Left ventricle myocardium superior (tissue), 1 donor: ENCODE data around the gene TMEM192. TPM values are rescaled to one million over a fixed set of nuclear protein-coding genes. Genes with fewer than 3 reads are reported as not detected.
"Not testable (repeated sequence)": the region's sequence is repeated elsewhere in the genome, so short reads cannot be mapped to it uniquely, and the experiment has no call there.

Experiments used
- ATAC-seq: fragments of 200-7000 bp; cut with Tn5 transposase; one replicate; pipeline ENCODE4 v1.9.1; 2020; ENCODE audit warnings: mild to moderate bottlenecking, moderate library complexity
- DNase-seq: peaks from one replicate; pipeline ENCODE4 v3.0.0-alpha.2; 2020
- intact Hi-C: fragments of 100-400 bp; cut with micrococcal nuclease; formaldehyde crosslinking; loops from one replicate; pipeline ENCODE4 v1.11.0; 2022
- long read RNA-seq: library from polyadenylated mRNA; unstranded; transcript quantifications from one replicate; pipeline ENCODE4 v2.0.0, GENCODE V29; 2021
- total RNA-seq: library from RNA; stranded (reverse); fragmentation: NEBNext Ultra II Directional; extraction: Animal tissue kit (Norgen Biotek cat#: 25700); gene quantifications from one replicate; pipeline ENCODE4 v1.2.1, GENCODE V29; 2021
- donor health status: DM: no; HTN: yes; CAD: no; lungs with severe emphysema.

The TMEM192 gene
- 17.8 TPM for total RNA-seq
- long read RNA-seq, full-length matches to known transcripts: 18 of 26 reads
- long read RNA-seq, partial matches to known transcripts: 6 of 26 reads
- long read RNA-seq, other reads (novel, unspliced or antisense): 2 of 26 reads

DNA sequence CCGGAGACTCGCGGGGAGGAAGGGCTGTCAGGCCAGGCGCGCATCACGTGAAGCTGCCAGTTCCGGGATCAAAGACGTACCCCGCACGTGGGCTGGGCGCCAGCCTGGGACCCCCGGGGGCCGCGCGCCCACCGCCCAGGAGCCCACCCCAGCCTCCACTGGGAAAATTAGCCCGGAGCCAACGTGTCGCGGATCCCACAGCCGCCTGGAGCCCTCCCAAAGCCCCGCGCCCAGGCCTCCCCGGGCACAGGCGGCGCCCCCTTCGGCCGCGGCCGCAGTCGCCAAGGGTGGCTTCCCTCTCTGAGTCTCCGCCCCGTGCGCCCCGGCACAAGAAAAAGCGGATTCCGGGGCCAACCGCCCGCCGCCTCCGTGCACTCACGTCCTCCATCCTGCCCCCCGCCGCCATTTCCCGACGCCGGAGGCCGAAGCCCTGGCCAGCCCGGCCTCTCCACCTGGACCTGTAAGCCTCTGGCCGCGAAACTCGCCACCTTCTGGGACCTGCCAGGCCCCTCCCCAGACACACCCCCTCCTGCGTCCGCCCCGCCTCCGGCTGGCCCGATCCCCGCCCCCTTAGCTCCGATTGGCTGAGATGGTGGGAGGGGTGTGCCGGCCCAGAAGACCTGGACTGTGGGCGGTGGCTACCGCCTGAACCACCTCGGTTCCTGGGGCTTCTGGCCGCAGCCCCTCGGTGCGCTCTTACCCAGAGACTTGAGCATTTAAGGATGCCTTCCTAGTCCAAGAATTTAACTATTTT lies at the start of gene TMEM192:
TSS of gene TMEM192 (minus strand) at position 493 of the 754 bp plus-strand sequence. CDS start at position 406, 87 bp downstream.
- intact Hi-C loops: no loop called here
- ATAC-seq (peak; percentile 100), DNase-seq (peak; percentile 94)

DNA sequence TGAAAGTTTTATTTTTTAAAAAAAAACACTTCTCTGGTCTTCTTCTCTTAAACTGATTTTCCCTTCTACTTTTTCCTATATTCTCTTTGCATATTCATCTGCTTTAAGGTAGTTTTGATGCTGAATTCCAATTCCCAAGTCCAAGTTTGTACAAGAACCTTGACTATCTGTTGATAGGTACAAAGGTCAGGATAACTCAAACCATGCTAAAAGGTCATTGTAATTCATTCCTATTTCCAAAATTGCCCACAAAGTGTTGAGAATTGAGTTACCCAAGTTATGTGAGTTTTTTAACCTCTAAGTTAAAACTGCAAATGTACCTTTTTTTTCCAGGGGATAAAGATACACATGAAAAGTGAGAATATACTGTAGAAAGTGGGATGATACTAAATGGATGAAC lies 46.1 kb upstream of the TMEM192 start:
- ATAC-seq (no peak), DNase-seq (no peak)
- intact Hi-C loops: no loop called here

DNA sequence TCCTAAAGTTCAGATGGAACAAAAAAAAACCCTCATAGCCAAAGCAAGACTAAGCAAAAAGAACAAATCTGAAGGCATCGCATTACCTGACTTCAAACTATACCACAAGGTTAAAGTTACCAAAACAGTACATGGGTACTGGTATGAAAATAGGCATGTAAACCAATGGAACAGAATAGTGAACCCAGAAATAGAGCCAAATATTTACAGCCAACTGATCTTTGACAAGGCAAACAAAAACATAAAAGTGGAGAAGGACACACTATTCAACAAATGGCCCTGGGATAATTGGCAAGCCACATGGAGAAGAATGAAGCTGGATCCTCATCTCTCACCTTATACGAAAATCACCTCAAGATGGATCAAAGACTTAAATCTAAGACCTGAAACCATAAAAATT lies 44.2 kb upstream of the TMEM192 start:
- no peak for ATAC-seq
- intact Hi-C loops: no loop called here
- DNase-seq: no peak

DNA sequence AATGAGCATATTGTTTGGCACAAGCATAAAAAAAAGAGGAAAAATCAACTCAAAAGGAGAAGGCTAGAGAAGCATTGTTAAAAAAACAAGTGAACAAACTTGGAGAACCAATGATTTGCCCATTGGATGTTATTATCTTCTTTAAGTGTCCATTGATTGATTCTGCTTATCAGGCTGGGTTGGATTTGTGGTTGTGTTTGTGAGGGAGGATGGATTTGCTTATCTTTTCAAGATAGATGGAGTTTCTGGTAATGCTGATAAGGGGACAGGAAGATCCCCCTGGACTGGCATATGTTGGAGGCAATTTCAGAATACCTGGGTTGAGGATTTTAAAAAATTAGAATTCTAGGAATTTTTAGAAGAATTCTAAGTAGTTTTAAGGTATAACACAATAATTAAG lies 41.8 kb upstream of the TMEM192 start:
- ATAC-seq (no peak), DNase-seq (no peak)
- intact Hi-C loops: no loop called here

DNA sequence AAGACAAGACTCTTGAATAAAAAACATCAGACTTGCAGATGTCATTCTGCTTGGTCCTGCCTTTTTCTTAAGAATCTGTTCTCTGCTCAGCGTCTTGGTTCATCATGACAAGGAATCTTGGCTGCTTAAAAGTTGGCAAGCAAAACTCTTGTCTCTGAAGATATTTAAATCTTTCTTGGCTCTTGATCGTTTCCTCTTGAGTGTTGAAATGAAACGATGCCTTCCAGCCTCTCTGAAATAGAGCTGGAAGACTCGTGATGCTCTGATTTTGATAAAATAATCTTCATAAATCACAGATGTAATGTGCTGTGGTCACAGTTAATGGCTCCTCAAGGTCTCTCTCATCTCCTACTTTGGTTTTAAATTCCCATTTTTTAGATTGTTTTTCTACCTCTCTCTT lies 39.9 kb upstream of the TMEM192 start:
- ATAC-seq (no peak), DNase-seq (no peak)
- intact Hi-C loops: no loop called here

DNA sequence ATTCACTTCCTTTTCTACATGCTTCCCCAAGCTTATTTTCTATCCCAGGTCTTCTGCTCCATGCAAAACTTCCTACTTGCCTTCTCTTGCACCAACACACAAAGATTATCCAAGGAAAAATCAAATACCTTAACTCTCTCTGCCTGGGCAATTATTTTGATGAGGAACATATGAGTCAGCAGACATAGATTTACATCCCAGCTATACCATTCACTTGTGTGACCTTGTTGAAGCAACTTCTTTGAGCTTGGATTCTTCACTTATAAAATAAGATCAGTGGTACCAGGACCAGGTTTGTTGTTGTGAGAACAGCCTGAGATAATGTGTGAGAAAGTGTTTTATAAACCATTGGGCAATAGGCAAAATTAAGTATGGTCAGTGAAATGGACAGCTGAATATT lies 39.1 kb upstream of the TMEM192 start:
- DNase-seq: no peak
- ATAC-seq: no peak
- intact Hi-C loops: no loop called here

DNA sequence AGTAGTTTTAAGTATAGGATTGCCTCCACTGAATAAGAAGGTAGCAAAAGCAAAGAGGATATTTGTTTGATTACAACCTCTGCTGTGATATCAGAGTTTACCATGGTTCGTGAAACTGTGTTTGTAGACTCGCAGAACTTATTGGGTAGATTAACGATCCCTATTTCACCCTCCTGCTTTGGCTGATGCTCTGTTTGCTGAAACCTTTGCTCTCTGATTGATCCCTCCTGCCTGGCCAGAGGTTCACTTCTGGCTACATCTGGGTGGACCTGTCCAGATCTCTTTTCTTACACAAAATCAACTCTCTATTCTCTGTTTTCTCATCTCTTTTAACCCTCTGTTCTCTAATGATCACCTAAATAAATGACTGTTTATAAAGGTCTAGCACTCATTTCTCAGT lies 37.9 kb upstream of the TMEM192 start:
- ATAC-seq (no peak), DNase-seq (no peak)
- intact Hi-C loops: no loop called here

DNA sequence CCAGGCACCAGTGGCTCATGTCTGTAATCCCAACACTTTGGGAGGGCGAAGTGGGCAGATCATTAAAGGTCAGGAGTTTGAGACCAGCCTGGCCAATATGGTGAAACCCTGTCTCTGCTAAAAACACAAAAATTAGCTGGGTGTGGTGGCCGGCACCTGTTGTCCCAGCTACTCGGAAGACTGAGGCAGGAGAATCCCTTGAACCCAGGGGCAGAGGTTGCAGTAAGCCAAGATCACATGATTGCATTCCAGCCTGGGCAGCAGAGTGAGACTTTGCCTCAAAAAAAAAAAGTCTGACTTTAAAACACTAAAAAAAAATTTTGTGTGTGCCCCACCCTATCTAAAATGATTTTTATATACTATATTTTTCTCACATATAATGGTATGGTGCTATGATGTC lies 26.2 kb upstream of the TMEM192 start:
- ATAC-seq: no peak
- DNase-seq: no peak
- intact Hi-C loops: loop anchor here (10.0 kb wide), 1 partner anchor 206 kb away; no protein-coding TSS in a partner anchor

DNA sequence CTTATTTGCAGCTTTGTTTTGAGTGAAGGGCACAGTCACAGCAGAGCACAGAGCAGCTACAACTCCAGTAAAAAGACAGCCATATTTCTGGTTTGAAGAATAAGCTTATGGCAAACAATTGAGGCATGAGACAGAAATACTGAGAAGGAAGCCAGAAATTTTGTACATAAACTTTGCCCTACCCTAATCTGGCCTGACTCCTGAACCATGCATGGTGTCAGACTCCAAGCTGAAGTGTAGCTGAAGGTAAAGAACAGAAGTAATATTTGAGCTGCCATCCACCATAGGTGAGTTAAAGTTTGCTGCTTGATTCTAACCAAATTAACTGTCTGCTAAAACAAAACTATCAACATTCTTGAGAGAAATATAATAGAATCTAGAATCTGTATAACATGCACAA lies 24.5 kb upstream of the TMEM192 start:
- intact Hi-C loops: loop anchor here (10.0 kb wide), 1 partner anchor 208 kb away; no protein-coding TSS in a partner anchor
- DNase-seq: no peak
- no peak for ATAC-seq

DNA sequence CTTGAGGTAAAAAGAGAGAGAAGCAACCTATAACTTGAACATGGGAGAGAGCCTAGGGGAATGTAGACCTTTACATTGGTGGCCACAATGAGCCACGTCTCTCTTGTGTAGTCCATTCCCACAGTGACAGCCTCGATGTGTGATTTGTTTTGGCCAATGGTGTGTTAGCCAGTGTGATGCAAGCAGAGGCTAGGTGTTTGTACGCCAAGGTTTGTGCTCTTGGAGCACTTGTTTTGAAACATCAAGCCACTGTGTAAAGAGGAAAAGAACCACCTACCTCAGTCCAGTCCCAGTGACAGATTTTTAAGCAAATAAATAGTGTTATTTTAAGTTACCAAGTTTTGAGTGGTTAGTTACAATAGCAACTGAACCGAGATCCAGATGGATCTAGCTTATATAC lies 23.9 kb upstream of the TMEM192 start:
- no peak for ATAC-seq
- no peak for DNase-seq
- intact Hi-C loops: loop anchor here (10.0 kb wide), 1 partner anchor 208 kb away; no protein-coding TSS in a partner anchor

DNA sequence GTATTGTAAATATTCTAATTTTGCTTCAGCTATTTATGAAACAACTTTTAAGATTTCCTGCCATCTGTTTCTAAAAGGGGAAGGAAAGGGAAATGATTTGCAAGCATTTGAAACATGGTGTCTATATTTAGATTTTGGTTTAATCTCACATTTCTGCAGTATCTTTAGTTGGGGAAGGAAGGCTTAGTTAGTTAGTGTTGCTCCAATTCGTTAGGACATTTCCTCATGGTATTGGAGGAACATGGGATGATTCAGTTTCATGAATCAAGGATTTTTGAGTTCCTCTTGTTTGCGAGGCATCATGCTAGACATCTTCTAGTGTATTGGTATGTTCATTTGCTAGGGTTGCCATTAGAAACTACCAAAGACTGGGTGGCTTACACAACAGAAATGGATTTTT lies 20.5 kb upstream of the TMEM192 start:
- ATAC-seq (no peak), DNase-seq (no peak)
- intact Hi-C loops: loop anchor here (5.0 to 10.0 kb wide), 2 partner anchors 212 to 334 kb away; no protein-coding TSS in a partner anchor

DNA sequence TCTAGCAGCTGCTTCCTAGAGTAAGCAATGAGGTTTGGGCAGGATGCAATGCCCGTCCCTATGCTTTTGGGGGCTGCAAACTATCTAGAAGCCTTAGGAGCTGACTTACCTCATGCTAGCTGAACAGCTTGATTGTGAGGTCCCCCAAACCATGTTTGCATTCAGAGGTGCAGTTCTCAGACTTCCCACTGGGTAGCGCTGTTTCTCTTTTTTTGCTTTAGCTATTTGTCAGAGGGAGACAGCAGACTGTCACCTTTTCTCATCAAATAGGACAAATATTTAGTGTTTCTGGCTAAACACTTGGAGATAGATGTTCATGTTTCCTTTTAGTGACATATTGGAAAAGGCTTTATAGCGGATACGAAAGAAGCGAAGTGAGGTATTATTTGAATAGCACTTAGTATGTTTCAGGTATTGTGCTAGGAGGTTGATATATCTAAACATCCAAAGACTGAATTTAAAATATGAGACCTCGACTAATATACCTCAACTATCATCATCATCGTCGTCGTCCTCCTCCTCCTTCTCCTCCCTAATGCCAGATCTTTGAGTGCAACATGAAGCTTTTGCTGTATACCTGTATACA lies 18.7 kb upstream of the TMEM192 start:
- ATAC-seq (peak; percentile 68), DNase-seq (no peak)
- intact Hi-C loops: loop anchor here (5.0 to 10.0 kb wide), 2 partner anchors 213 to 336 kb away; no protein-coding TSS in a partner anchor

DNA sequence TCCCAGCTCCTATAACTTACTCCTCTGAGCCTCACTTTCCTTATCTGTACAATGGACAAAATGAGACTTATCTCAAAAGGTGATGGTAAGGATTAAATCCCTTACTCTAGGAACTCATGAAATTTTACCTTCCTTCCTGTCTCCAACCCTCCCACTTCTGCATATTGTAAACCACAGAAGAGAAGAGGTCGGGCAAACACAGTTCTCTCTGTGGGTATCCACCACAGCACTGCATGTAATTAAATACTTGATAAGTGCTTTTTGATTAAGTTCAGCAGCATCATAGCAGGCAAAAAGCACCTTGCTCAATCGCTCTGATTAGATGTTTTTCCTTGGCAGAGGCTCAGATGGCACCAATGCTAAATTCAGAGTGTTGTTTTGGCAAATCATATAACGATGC lies 17.3 kb upstream of the TMEM192 start:
- no peak for ATAC-seq
- DNase-seq: no peak
- intact Hi-C loops: loop anchor here (5.0 to 10.0 kb wide), 2 partner anchors 215 to 337 kb away; no protein-coding TSS in a partner anchor

DNA sequence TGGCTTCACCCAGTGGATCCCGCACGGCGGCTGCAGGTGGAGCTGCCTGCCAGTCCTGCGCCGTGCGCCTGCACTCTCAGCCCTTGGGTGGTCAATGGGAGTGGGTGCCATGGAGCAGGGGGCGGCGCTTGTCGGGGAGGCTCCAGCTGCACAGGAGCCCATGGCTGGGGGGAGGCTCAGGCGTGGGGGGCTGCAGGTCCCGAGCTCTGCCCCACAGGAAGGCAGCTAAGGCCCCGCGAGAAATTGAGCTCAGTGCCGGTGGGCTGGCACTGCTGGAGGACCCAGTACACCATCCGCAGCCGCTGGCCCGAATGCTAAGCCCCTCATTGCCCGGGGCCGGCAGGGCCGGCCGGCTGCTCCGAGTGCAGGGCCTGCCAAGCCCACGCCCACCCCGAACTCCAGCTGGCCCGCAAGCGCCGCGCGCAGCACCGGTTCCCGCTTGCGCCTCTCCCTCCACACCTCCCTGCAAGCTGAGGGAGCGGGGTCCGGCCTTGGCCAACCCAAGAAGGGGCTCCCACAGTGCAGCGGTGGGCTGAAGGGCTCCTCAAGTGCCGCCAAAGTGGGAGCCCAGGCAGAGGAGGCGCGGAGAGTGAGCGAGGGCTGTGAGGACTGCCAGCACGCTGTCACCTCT lies 13.3 kb upstream of the TMEM192 start:
- intact Hi-C loops, ATAC-seq, DNase-seq: not testable (repeated sequence)

DNA sequence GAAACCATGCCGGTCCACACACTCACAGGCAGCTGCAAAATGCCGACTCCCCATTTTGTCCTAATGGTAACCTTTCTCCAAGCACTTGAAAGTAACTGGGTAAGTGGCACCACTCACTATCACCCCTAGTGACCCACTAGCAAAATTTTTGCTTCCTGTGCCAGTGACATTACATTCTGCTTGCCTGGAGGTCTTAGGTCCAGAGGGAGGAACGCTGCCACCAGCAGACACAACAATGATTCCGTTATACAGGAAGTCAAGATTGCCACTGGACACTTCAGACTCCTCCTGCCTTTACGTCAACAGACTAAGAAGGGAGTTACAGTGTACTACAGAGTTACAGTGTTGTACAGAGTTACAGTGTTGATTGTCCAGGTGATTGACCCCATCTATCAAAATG lies 11.8 kb upstream of the TMEM192 start:
- intact Hi-C loops: no loop called here
- DNase-seq: no peak
- no peak for ATAC-seq

DNA sequence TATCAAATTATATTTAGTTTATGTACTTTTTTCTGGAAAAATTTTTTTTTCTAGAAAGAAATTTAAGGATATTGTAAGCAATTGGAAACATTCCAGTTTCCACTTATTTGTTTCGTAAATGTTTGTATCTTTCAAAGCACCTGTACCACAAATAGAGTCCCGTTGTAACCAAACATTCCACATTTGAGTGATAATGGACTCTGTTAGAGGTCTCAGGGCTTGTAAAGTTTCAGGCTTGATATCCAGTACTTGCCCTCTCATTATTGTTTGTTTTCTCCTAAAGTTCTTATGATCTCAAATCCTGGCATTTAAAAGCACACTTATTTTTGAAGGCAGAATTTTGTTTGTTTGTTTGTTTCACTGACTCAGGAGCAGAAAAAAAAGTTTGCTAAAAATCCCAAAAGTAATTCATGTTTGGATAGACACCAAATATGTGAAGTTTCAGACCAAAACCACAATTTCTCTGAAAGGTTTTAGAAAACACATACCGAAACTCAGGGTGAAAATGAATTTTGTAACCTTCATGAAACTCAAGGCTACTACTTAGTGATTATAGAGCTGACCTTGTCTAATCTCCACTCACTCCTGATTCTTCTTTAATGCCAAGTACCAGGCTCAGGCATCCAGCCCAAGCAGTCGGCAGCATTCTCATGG lies 5.7 kb upstream of the TMEM192 start:
- intact Hi-C loops: no loop called here

DNA sequence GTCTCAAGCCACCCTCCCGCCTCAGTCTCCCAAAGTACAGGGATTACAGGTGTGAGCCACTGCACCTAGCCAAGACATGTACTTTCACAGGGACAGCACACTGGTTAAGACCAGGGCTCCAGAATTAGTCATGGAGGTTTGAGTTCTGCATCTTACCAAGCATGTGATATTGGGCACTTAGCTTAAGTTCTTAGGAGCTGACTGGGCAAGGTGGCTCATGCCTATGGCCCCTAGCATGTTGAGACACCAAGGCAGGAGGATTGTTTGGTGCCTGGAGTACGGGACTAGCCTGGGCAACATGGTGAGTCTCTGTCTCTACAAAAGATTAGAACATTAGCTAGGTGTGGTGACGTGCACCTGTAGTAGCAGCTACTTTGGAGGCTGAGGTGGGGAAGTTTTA lies 2.6 kb upstream of the TMEM192 start:
- no peak for ATAC-seq
- intact Hi-C loops: no loop called here
- DNase-seq: no peak

More for the DNA sequence above, 5.7 kb upstream of the TMEM192 start:
- DNase-seq (no peak), ATAC-seq (no peak)

DNA sequence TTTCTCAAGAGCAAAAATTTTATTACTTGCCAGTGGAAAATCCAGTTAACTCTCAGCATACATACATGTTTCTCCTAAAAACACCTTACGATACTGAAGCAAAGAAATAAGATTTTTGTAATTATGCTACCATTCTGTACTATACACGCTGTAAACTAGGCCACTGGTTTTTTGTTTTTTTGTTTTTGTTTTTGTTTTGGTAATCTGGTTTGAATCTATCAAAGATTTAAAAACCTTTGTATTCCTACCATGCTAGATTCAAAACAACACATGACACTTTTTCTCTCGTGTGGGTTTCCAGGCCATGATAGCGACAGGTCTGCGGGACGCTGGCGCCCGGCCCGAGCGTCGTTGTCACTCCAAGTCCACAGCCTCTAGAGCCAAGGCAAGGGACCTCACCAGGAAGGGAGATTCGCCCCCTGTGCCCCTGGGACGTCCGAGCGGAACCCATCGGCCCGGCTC lies 723 bp downstream of the TMEM192 start:
- DNase-seq (no peak), ATAC-seq (no peak)
- intact Hi-C loops: no loop called here

DNA sequence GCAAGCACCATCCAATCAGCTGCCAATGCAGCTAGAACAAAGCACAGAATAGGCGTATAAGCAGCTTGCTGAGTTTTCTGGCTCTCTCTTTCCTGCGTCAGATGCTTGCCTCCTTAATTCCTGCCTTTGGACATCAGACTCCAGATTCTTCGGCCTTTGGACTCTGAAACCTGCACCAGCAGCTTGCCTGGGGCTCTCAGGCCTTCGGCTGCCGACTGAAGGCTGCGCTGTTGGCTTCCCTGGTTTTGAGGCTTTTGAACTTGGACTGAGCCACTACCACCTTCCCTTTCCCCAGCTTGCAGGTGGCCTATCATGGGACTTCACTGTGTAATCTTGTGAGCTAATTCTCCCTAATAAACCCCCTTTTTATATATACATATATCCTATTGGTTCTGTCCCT lies 6.1 kb downstream of the TMEM192 start:
- ATAC-seq (no peak), DNase-seq (no peak)
- intact Hi-C loops: no loop called here
